BLaER1 treated with 17β-estradiol and CSF1 and Interleukin-3, amounts not matched to agents 10 nM and 100 nM (cell line): Measurements from ENCODE around the gene CACNA1D.

Experiments used
- H3K27ac ChIP-seq, 11 experiments: shearing (Covaris generic); formaldehyde crosslinking; 2 replicates each; pipeline ENCODE4 v1.8.1; 2022
- H3K27me3 ChIP-seq, 11 experiments: shearing (Covaris generic); formaldehyde crosslinking; 2 replicates each; pipeline ENCODE4 v1.8.1; 2022
- H3K36me3 ChIP-seq, 11 experiments: shearing (Covaris generic); formaldehyde crosslinking; 2 replicates each; pipeline ENCODE4 v1.8.1; 2022
- H3K4me1 ChIP-seq, 10 experiments: shearing (Covaris generic); formaldehyde crosslinking; 2 replicates each; pipeline ENCODE4 v1.8.1; 2022
- H3K4me2 ChIP-seq, 11 experiments: shearing (Covaris generic); formaldehyde crosslinking; 2 replicates each; pipeline ENCODE4 v1.8.1; 2022
- H3K4me3 ChIP-seq, 10 experiments: shearing (Covaris generic); formaldehyde crosslinking; 2 replicates each; pipeline ENCODE4 v1.8.1; 2022
- H3K9ac ChIP-seq, 11 experiments: shearing (Covaris generic); formaldehyde crosslinking; 2 replicates each; pipeline ENCODE4 v1.8.1; 2022
- H3K9me3 ChIP-seq, 11 experiments: shearing (Covaris generic); formaldehyde crosslinking; replicated peaks in 1 of 11; 2 replicates each; pipeline ENCODE4 v1.8.1; 2022
- H4K20me1 ChIP-seq, 11 experiments: shearing (Covaris generic); formaldehyde crosslinking; 2 replicates each; pipeline ENCODE4 v1.8.1; 2022
- Cebpa-rat ChIP-seq, 11 experiments: shearing (Covaris generic); IDR thresholded peaks; 2 replicates each; pipeline ENCODE4 v1.8.1; 2022

CACNA1D gene

GRCh38 chr3:53531749-53532148 is 37.3 kb downstream of the CACNA1D start:
- Histone ChIP-seq H3K9ac (no peak overlapping the region), H3K4me3 (no peak overlapping the region), H3K27ac (no peak overlapping the region), H3K27me3 (no peaks in the 10 kb centered on the region), H3K9me3 (no peaks in the 10 kb centered on the region), H4K20me1 (no peaks in the 10 kb centered on the region), H3K4me1 (no peaks in the 10 kb centered on the region), H3K4me2 (no peak overlapping the region), H3K36me3 (no peaks in the 10 kb centered on the region)
- TF ChIP-seq Cebpa-rat (IDR thresholded peaks at IDR 0.05), result no peak

- H3K27me3 ChIP-seq, result no peaks in the 10 kb centered on the region
- H3K4me1 ChIP-seq, result no peaks in the 10 kb centered on the region
- H3K27ac ChIP-seq, result no peak overlapping the region
- no peak for TF ChIP-seq Cebpa-rat (IDR thresholded peaks at IDR 0.05)
- H3K9ac ChIP-seq, result no peak overlapping the region
- H3K36me3 ChIP-seq, result no peaks in the 10 kb centered on the region
- H3K4me3 ChIP-seq, result no peak overlapping the region
- H3K9me3 ChIP-seq, result no peaks in the 10 kb centered on the region
- no peaks in the 10 kb centered on the region for H4K20me1 ChIP-seq
- H3K4me2 ChIP-seq, result no peak overlapping the region
These were observed 39.1 kb downstream of the CACNA1D start for GRCh38 chr3:53533472-53533871.

GRCh38 chr3:53534216-53534615 is 39.8 kb downstream of the CACNA1D start:
- Histone ChIP-seq H3K27me3 (no peaks in the 10 kb centered on the region), H3K36me3 (no peaks in the 10 kb centered on the region), H3K4me2 (no peak overlapping the region), H3K4me1 (peaks cover 0 to 6% (median 0%) of the 10 kb centered on the region in 10 experiments; a peak in 1 of 20 replicates), H4K20me1 (no peaks in the 10 kb centered on the region), H3K4me3 (no peak overlapping the region), H3K27ac (no peak overlapping the region), H3K9me3 (no peaks in the 10 kb centered on the region), H3K9ac (no peak overlapping the region)
- no peak for TF ChIP-seq Cebpa-rat (IDR thresholded peaks at IDR 0.05)

GRCh38 chr3:53534676-53535400 is 40.4 kb downstream of the CACNA1D start:
- Histone ChIP-seq H3K4me3 (no peak overlapping the region), H3K4me2 (no peak overlapping the region), H3K4me1 (peaks cover 0 to 6% (median 0%) of the 10 kb centered on the region in 10 experiments; a peak in 1 of 20 replicates), H3K9me3 (no peaks in the 10 kb centered on the region), H3K9ac (no peak overlapping the region), H3K27me3 (no peaks in the 10 kb centered on the region), H3K36me3 (no peaks in the 10 kb centered on the region), H4K20me1 (no peaks in the 10 kb centered on the region), H3K27ac (no peak overlapping the region)
- TF ChIP-seq Cebpa-rat (IDR thresholded peaks at IDR 0.05), result no peak

GRCh38 chr3:53536282-53536681 is 41.9 kb downstream of the CACNA1D start:
- H3K4me3 ChIP-seq, result no peak overlapping the region
- no peak overlapping the region for H3K4me2 ChIP-seq
- H3K9ac ChIP-seq, result no peak overlapping the region
- no peak overlapping the region for H3K27ac ChIP-seq
- H3K4me1 ChIP-seq, result peaks cover 0 to 6% (median 0%) of the 10 kb centered on the region in 10 experiments; a peak in 1 of 20 replicates
- TF ChIP-seq Cebpa-rat (IDR thresholded peaks at IDR 0.05), result no peak
- no peaks in the 10 kb centered on the region for H4K20me1 ChIP-seq
- H3K36me3 ChIP-seq, result no peaks in the 10 kb centered on the region
- H3K9me3 ChIP-seq, result no peaks in the 10 kb centered on the region
- H3K27me3 ChIP-seq, result no peaks in the 10 kb centered on the region

GRCh38 chr3:53544357-53544756 is 49.9 kb downstream of the CACNA1D start:
- no peaks in the 10 kb centered on the region for H3K4me1 ChIP-seq
- H3K9me3 ChIP-seq, result no peaks in the 10 kb centered on the region
- H3K4me3 ChIP-seq, result no peak overlapping the region
- H3K27me3 ChIP-seq, result no peaks in the 10 kb centered on the region
- no peak overlapping the region for H3K27ac ChIP-seq
- no peak for TF ChIP-seq Cebpa-rat (IDR thresholded peaks at IDR 0.05)
- H3K4me2 ChIP-seq, result no peak overlapping the region
- H3K9ac ChIP-seq, result no peak overlapping the region
- H4K20me1 ChIP-seq, result no peaks in the 10 kb centered on the region
- no peaks in the 10 kb centered on the region for H3K36me3 ChIP-seq

GRCh38 chr3:53545310-53545995 is 51.0 kb downstream of the CACNA1D start:
- H3K27me3 ChIP-seq, result no peaks in the 10 kb centered on the region
- no peak overlapping the region for H3K4me2 ChIP-seq
- no peaks in the 10 kb centered on the region for H3K9me3 ChIP-seq
- H3K4me3 ChIP-seq, result no peak overlapping the region
- no peak for TF ChIP-seq Cebpa-rat (IDR thresholded peaks at IDR 0.05)
- no peaks in the 10 kb centered on the region for H4K20me1 ChIP-seq
- no peak overlapping the region for H3K9ac ChIP-seq
- no peaks in the 10 kb centered on the region for H3K4me1 ChIP-seq
- H3K27ac ChIP-seq, result no peak overlapping the region
- H3K36me3 ChIP-seq, result no peaks in the 10 kb centered on the region

GRCh38 chr3:53545996-53546359 is 51.6 kb downstream of the CACNA1D start:
- Histone ChIP-seq H3K4me3 (no peak overlapping the region), H3K4me2 (no peak overlapping the region), H3K27me3 (no peaks in the 10 kb centered on the region), H3K4me1 (no peaks in the 10 kb centered on the region), H3K27ac (no peak overlapping the region), H3K36me3 (no peaks in the 10 kb centered on the region), H4K20me1 (no peaks in the 10 kb centered on the region), H3K9ac (no peak overlapping the region), H3K9me3 (no peaks in the 10 kb centered on the region)
- TF ChIP-seq Cebpa-rat (IDR thresholded peaks at IDR 0.05), result no peak

GRCh38 chr3:53547327-53547726 is 52.9 kb downstream of the CACNA1D start:
- Histone ChIP-seq H3K4me3 (no peak overlapping the region), H4K20me1 (no peaks in the 10 kb centered on the region), H3K27me3 (no peaks in the 10 kb centered on the region), H3K4me2 (no peak overlapping the region), H3K36me3 (no peaks in the 10 kb centered on the region), H3K9ac (no peak overlapping the region), H3K9me3 (no peaks in the 10 kb centered on the region), H3K4me1 (no peaks in the 10 kb centered on the region), H3K27ac (no peak overlapping the region)
- TF ChIP-seq Cebpa-rat (IDR thresholded peaks at IDR 0.05), result no peak
